Progenitor cell of endocrine pancreas (in vitro differentiated cells): ENCODE measurements around the gene PLLP. TPM values are rescaled to one million over a fixed set of nuclear protein-coding genes. Genes with fewer than 3 reads are reported as not detected.

Experiments used
- DNase-seq: peaks from one replicate; pipeline ENCODE4 v3.0.0; 2021; ENCODE audit warnings: low spot score; ENCODE audit not compliant: unreplicated experiment
- H3K27ac Mint-ChIP-seq: 2 replicates; pipeline ENCODE4 v1.8.0; 2021; ENCODE audit warnings: mild to moderate bottlenecking, moderate library complexity, mixed read lengths
- H3K27me3 Mint-ChIP-seq: 2 replicates; pipeline ENCODE4 v1.8.0; 2021; ENCODE audit warnings: mixed read lengths
- H3K36me3 Mint-ChIP-seq: 2 replicates; pipeline ENCODE4 v1.8.0; 2022; ENCODE audit warnings: mixed read lengths; ENCODE audit not compliant: insufficient read depth
- H3K4me1 Mint-ChIP-seq: 2 replicates; pipeline ENCODE4 v1.8.0; 2021; ENCODE audit warnings: low read depth, mixed read lengths
- H3K4me3 Mint-ChIP-seq: 2 replicates; pipeline ENCODE4 v1.8.0; 2021; ENCODE audit warnings: low read depth, mild to moderate bottlenecking, moderate library complexity, mixed read lengths
- H3K9me3 Mint-ChIP-seq: 2 replicates; pipeline ENCODE4 v1.8.0; 2021; ENCODE audit warnings: low read depth, mixed read lengths
- CTCF ChIP-seq: fragments of 200-600 bp; sonication (generic); IDR thresholded peaks from one replicate; pipeline ENCODE4 v1.5.0; 2021; ENCODE audit warnings: antibody characterized with exemption, mild to moderate bottlenecking; ENCODE audit not compliant: unreplicated experiment
- total RNA-seq: library from RNA; stranded (reverse); gene quantifications from 2 replicates; pipeline ENCODE4 v1.2.1, GENCODE V29; 2021

The PLLP gene
- total RNA-seq, 1 donor from 2014 or later = 2.9 TPM

- Mint-ChIP-seq H3K9me3 (no peaks in the 10 kb centered on the region), H3K4me1 (peaks cover 9% of the 10 kb centered on the region), H3K36me3 (no peaks in the 10 kb centered on the region), H3K27ac (no peak overlapping the region), H3K27me3 (peaks cover 9% of the 10 kb centered on the region), H3K4me3 (no peak overlapping the region)
- DNase-seq = no peak
- no peak for TF ChIP-seq CTCF
Observed at GRCh38 chr16:57303021-57303909, 18.8 kb upstream of the PLLP start.

GRCh38 chr16:57301126-57301817 is 16.8 kb upstream of the PLLP start:
- H3K4me3 Mint-ChIP-seq = no peak overlapping the region
- no peak for DNase-seq
- peaks cover 9% of the 10 kb centered on the region for H3K27me3 Mint-ChIP-seq
- H3K9me3 Mint-ChIP-seq = no peaks in the 10 kb centered on the region
- no peak for TF ChIP-seq CTCF
- no peaks in the 10 kb centered on the region for H3K36me3 Mint-ChIP-seq
- peaks cover 9% of the 10 kb centered on the region for H3K4me1 Mint-ChIP-seq
- no peak overlapping the region for H3K27ac Mint-ChIP-seq

- H3K4me1 Mint-ChIP-seq = peaks cover 9% of the 10 kb centered on the region
- H3K4me3 Mint-ChIP-seq = no peak overlapping the region
- H3K27me3 Mint-ChIP-seq = peaks cover 9% of the 10 kb centered on the region
- peak; percentile 100 for DNase-seq
- no peaks in the 10 kb centered on the region for H3K9me3 Mint-ChIP-seq
- H3K36me3 Mint-ChIP-seq = no peaks in the 10 kb centered on the region
- no peak overlapping the region for H3K27ac Mint-ChIP-seq
- TF ChIP-seq CTCF = peak; percentile 93
Observed at GRCh38 chr16:57300387-57301125, 16.1 kb upstream of the PLLP start.

- H3K4me3 Mint-ChIP-seq = no peak overlapping the region
- H3K4me1 Mint-ChIP-seq = peaks cover 9% of the 10 kb centered on the region
- peak; percentile 79 for DNase-seq
- no peak overlapping the region for H3K27ac Mint-ChIP-seq
- H3K27me3 Mint-ChIP-seq = peaks cover 9% of the 10 kb centered on the region
- TF ChIP-seq CTCF = peak; percentile 40
- H3K36me3 Mint-ChIP-seq = no peaks in the 10 kb centered on the region
- H3K9me3 Mint-ChIP-seq = no peaks in the 10 kb centered on the region
Observed at GRCh38 chr16:57299719-57300386, 15.4 kb upstream of the PLLP start.
